Measurements from ENCODE around the gene HEMGN.

DNA sequence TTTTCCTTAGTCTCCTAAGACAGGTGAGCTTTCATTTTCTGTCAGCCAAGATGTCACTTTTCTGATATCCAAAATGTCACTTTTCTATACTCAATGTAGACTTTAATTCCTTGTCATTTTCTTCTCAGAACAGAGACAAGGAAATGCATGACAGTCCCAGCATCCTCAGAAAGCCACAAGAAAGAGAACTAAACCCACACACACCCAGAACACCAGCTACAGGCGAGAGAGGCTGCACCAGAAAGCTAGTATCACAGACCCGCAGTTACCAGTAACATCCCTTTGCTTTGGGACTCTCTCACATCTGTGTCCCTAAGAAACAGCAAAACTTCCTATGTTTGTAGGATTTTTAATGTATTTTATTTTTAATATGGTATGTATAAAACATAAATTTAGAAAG is 32.7 kb downstream of the HEMGN start:
- TF ChIP-seq, protein P1, sequence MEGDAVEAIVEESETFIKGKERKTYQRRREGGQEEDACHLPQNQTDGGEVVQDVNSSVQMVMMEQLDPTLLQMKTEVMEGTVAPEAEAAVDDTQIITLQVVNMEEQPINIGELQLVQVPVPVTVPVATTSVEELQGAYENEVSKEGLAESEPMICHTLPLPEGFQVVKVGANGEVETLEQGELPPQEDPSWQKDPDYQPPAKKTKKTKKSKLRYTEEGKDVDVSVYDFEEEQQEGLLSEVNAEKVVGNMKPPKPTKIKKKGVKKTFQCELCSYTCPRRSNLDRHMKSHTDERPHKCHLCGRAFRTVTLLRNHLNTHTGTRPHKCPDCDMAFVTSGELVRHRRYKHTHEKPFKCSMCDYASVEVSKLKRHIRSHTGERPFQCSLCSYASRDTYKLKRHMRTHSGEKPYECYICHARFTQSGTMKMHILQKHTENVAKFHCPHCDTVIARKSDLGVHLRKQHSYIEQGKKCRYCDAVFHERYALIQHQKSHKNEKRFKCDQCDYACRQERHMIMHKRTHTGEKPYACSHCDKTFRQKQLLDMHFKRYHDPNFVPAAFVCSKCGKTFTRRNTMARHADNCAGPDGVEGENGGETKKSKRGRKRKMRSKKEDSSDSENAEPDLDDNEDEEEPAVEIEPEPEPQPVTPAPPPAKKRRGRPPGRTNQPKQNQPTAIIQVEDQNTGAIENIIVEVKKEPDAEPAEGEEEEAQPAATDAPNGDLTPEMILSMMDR (CRISPR knock-in tag; IDR thresholded peaks at IDR 0.05) = no peak
- TF ChIP-seq EP300 (IDR thresholded peaks at IDR 0.05; ENCODE audit: low read depth in 2 of 2, low read length in 2 of 2) = no peak
- TF ChIP-seq EP300 (CRISPR knock-in tag; IDR thresholded peaks at IDR 0.05; ENCODE audit: borderline replicate concordance) = no peak
- no peak for TF ChIP-seq RNF2 (conservative IDR thresholded peaks at IDR 0.05; ENCODE audit: low read depth)
- TF ChIP-seq, protein P2, sequence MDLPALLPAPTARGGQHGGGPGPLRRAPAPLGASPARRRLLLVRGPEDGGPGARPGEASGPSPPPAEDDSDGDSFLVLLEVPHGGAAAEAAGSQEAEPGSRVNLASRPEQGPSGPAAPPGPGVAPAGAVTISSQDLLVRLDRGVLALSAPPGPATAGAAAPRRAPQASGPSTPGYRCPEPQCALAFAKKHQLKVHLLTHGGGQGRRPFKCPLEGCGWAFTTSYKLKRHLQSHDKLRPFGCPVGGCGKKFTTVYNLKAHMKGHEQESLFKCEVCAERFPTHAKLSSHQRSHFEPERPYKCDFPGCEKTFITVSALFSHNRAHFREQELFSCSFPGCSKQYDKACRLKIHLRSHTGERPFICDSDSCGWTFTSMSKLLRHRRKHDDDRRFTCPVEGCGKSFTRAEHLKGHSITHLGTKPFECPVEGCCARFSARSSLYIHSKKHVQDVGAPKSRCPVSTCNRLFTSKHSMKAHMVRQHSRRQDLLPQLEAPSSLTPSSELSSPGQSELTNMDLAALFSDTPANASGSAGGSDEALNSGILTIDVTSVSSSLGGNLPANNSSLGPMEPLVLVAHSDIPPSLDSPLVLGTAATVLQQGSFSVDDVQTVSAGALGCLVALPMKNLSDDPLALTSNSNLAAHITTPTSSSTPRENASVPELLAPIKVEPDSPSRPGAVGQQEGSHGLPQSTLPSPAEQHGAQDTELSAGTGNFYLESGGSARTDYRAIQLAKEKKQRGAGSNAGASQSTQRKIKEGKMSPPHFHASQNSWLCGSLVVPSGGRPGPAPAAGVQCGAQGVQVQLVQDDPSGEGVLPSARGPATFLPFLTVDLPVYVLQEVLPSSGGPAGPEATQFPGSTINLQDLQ (CRISPR knock-in tag; IDR thresholded peaks at IDR 0.05) = no peak
- TF ChIP-seq, protein P3, sequence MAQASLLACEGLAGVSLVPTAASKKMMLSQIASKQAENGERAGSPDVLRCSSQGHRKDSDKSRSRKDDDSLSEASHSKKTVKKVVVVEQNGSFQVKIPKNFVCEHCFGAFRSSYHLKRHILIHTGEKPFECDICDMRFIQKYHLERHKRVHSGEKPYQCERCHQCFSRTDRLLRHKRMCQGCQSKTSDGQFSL (CRISPR knock-in tag; IDR thresholded peaks at IDR 0.05) = no peak
- no peak for TF ChIP-seq ZNF124 (CRISPR knock-in tag; IDR thresholded peaks at IDR 0.05)
- no peak for TF ChIP-seq ZNF557 (CRISPR knock-in tag; IDR thresholded peaks at IDR 0.05)
- TF ChIP-seq ZNF746 (CRISPR knock-in tag; IDR thresholded peaks at IDR 0.05) = no peak
- TF ChIP-seq SNRNP70 (IDR thresholded peaks at IDR 0.05; ENCODE audit: low read depth, low read length) = no peak
- no peak for TF ChIP-seq ZNF432 (CRISPR knock-in tag; IDR thresholded peaks at IDR 0.05; ENCODE audit: borderline replicate concordance)
